ENCODE data around the gene AQP12A. TPM values are rescaled to one million over a fixed set of nuclear protein-coding genes. Genes with fewer than 3 reads are reported as not detected.

AQP12A gene
- polyA plus RNA-seq, 1 of the 3 experiments (the other 2 are of a cell fraction), result not detected

DNA sequence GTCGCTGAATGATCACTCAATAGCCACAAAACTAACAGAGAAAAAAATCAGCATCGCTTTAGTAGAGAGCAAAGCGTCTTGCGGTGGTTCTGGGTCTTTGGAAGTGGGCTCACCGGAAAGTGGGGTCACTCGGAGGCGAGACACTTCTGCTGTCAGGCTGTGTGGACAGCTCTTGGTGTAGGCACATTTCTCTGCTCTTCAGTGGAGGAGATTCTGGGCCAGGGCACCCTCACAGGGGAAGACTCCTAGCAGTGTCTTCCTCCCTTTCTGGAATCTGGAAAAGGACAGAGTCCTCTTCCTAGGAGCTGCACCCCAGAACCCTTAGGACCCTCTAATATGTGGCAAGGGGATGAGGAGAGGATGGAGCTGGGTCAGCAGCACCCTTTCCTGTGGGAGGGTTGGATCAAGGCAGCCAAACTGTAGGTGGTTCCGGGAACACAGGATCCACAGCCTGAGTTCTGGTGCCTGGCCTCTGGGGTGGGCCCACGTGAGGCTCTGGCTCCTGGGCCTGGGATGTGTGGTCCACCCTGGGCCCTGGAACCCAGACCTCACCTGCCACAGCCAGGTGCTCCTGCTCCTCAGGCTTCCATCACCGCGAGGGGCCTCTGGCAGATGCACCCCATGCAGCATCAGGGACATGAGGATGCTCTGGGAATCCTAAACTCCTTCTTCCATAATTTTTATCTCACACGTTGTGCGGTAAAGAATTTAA is 41.3 kb upstream of the AQP12A start:
- H3K27me3 ChIP-seq (ENCODE audit: insufficient read depth), result peaks cover 8% of the 10 kb centered on the region; the same call in 1 of the 2 replicates
- no peaks in the 10 kb centered on the region for H3F3A ChIP-seq (replicated peaks; ENCODE audit: insufficient read depth)
- no peak for DNase-seq
- no peak overlapping the region for H3K27ac ChIP-seq (ENCODE audit: low read depth in 2 of 2, low read length in 1 of 2)
- H3K9me2 ChIP-seq, result no peaks in the 10 kb centered on the region
- no peaks in the 10 kb centered on the region for H3K36me3 ChIP-seq (replicated peaks in 1 of 2; ENCODE audit: control insufficient read depth in 1 of 2, insufficient read depth in 2 of 2, low read length in 1 of 2)
- no peak overlapping the region for H3K4me2 ChIP-seq
- CTCF ChIA-PET, result interaction anchor here (1.3 to 1.7 kb wide), 2 partner anchors 9 kb away, joined by 3 to 8 read pairs; no protein-coding TSS in a partner anchor
- WGBS (ENCODE audit: low lambda C conversion rate), result 50% methylated on average over 12 of the region's 13 CpGs
- no peak for TF ChIP-seq RAD21 (IDR thresholded peaks at IDR 0.05; ENCODE audit: low read length)
- TF ChIP-seq, protein P1, sequence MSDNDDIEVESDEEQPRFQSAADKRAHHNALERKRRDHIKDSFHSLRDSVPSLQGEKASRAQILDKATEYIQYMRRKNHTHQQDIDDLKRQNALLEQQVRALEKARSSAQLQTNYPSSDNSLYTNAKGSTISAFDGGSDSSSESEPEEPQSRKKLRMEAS (IDR thresholded peaks at IDR 0.05; ENCODE audit: low read depth), result no peak
- TF ChIP-seq TAF1 (IDR thresholded peaks at IDR 0.05; ENCODE audit: borderline replicate concordance, low read depth, low read length), result no peak
- TF ChIP-seq, protein P2, sequence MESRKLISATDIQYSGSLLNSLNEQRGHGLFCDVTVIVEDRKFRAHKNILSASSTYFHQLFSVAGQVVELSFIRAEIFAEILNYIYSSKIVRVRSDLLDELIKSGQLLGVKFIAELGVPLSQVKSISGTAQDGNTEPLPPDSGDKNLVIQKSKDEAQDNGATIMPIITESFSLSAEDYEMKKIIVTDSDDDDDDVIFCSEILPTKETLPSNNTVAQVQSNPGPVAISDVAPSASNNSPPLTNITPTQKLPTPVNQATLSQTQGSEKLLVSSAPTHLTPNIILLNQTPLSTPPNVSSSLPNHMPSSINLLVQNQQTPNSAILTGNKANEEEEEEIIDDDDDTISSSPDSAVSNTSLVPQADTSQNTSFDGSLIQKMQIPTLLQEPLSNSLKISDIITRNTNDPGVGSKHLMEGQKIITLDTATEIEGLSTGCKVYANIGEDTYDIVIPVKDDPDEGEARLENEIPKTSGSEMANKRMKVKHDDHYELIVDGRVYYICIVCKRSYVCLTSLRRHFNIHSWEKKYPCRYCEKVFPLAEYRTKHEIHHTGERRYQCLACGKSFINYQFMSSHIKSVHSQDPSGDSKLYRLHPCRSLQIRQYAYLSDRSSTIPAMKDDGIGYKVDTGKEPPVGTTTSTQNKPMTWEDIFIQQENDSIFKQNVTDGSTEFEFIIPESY (IDR thresholded peaks at IDR 0.05; ENCODE audit: borderline replicate concordance, low read depth), result no peak
- no peak for TF ChIP-seq ELF1 (IDR thresholded peaks at IDR 0.05)
- TF ChIP-seq EZH2phosphoT487 (IDR thresholded peaks at IDR 0.05; ENCODE audit: borderline replicate concordance, low read depth), result no peak
- TF ChIP-seq, protein P3, sequence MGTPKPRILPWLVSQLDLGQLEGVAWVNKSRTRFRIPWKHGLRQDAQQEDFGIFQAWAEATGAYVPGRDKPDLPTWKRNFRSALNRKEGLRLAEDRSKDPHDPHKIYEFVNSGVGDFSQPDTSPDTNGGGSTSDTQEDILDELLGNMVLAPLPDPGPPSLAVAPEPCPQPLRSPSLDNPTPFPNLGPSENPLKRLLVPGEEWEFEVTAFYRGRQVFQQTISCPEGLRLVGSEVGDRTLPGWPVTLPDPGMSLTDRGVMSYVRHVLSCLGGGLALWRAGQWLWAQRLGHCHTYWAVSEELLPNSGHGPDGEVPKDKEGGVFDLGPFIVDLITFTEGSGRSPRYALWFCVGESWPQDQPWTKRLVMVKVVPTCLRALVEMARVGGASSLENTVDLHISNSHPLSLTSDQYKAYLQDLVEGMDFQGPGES (IDR thresholded peaks at IDR 0.05; ENCODE audit: low read depth, low read length), result no peak
- TF ChIP-seq TCF12 (IDR thresholded peaks at IDR 0.05), result no peak
- TF ChIP-seq FOXJ3 (CRISPR knock-in tag; IDR thresholded peaks at IDR 0.05), result no peak
- TF ChIP-seq, protein P4, sequence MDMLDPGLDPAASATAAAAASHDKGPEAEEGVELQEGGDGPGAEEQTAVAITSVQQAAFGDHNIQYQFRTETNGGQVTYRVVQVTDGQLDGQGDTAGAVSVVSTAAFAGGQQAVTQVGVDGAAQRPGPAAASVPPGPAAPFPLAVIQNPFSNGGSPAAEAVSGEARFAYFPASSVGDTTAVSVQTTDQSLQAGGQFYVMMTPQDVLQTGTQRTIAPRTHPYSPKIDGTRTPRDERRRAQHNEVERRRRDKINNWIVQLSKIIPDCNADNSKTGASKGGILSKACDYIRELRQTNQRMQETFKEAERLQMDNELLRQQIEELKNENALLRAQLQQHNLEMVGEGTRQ (IDR thresholded peaks at IDR 0.05; ENCODE audit: borderline replicate concordance, low read depth, low read length), result no peak
- TF ChIP-seq TEAD4 (IDR thresholded peaks at IDR 0.05; ENCODE audit: borderline replicate concordance, insufficient read depth), result no peak
- TF ChIP-seq, protein P5, sequence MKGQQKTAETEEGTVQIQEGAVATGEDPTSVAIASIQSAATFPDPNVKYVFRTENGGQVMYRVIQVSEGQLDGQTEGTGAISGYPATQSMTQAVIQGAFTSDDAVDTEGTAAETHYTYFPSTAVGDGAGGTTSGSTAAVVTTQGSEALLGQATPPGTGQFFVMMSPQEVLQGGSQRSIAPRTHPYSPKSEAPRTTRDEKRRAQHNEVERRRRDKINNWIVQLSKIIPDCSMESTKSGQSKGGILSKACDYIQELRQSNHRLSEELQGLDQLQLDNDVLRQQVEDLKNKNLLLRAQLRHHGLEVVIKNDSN (IDR thresholded peaks at IDR 0.05; ENCODE audit: borderline replicate concordance, low read depth), result no peak
- TF ChIP-seq NFIC (IDR thresholded peaks at IDR 0.05; ENCODE audit: borderline replicate concordance), result no peak
- TF ChIP-seq YY1 (IDR thresholded peaks at IDR 0.05; ENCODE audit: low read depth), result no peak
- TF ChIP-seq GABPA (IDR thresholded peaks at IDR 0.05; ENCODE audit: low read depth), result no peak
- no peak for TF ChIP-seq SIN3A (IDR thresholded peaks at IDR 0.05; ENCODE audit: borderline replicate concordance, low read depth, low read length)
- TF ChIP-seq SMC3 (IDR thresholded peaks at IDR 0.05; ENCODE audit: low read depth, low read length), result no peak
- H3K79me2 ChIP-seq (ENCODE audit: insufficient read depth), result no peaks in the 10 kb centered on the region
- no peak overlapping the region for H3K4me3 ChIP-seq (ENCODE audit: low read depth in 2 of 2, low read length in 1 of 2)
- H4K20me1 ChIP-seq (ENCODE audit: insufficient read depth), result no peaks in the 10 kb centered on the region
- H3K9ac ChIP-seq, result no peak overlapping the region
- H2AFZ ChIP-seq (ENCODE audit: low read depth), result no peak overlapping the region
- no peaks in the 10 kb centered on the region for H3K4me1 ChIP-seq (ENCODE audit: control insufficient read depth in 1 of 2, insufficient read depth in 2 of 2, low read depth in 1 of 2, low read length in 1 of 2)
- H3K9me3 ChIP-seq, result no peaks in the 10 kb centered on the region
- POLR2A ChIA-PET, result no interaction called here

Data from SK-N-SH (cell line).